Dermis microvascular lymphatic vessel endothelial cell (primary cell): ENCODE results near the gene PARD3. TPM values are rescaled to one million over a fixed set of nuclear protein-coding genes. Genes with fewer than 3 reads are reported as not detected.

Source experiments
- DNase-seq, 2 donors: peaks; one replicate each; pipeline versions ENCODE4 v3.0.0 to v3.0.0-alpha.2; 2010; ENCODE audit warnings: low read depth in 2 of 2
- total RNA-seq: library from RNA; depleted of rRNA; stranded (reverse); fragments of >200 nt; gene quantifications from 2 replicates; pipeline ENCODE4 v1.2.1, GENCODE V29; 2014

Gene PARD3
- total RNA-seq, 1 donor from 2014 or later: 22.6 TPM

DNA sequence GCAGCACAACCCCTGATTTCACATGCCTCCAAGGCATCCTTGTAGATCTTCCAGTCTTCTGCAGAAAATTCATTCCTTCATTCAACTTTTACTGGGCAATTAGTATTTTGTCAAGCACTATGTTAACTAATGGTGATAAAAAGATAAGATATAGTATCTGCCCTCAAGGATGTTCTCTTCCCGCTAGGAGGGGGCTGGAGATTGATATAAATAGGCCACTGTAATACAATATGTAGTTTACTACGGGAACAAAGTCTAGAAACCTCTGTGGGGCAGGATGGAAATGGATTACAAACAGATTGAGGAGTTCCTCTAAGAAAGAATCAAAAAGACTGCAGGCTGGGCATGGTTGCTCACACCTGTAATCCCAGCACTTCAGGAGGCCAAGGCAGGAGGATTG, 10.3 kb upstream of the PARD3 start:
- DNase-seq: no peak

DNA sequence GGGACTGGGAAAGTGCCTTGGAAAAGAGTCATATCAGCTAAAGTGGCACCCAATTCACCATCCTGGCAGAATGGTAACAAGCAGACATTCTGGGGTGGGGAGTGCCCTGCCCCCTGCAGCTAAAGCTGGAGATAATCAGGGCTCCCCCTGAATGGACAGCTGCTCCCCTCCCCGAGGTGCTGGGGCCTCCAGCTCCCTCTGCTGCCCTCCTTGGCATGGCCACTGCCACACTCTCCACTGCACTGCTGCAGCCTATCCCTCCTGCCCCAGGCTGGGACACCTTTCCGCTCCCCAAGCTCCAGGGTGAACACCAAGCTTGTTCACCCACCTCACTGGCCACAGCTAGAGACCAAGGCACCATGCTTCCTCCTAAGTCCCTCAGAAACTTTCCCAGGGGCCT, 9.8 kb upstream of the PARD3 start:
- DNase-seq: peak in 1 of 2 donors; percentile 21

- DNase-seq: no peak
These were observed 6.8 kb upstream of the PARD3 start for GRCh38 chr10:34821587-34822585.

GRCh38 chr10:34817586-34817985, 2.5 kb upstream of the PARD3 start:
- no peak for DNase-seq

GRCh38 chr10:34817054-34817453, 2.0 kb upstream of the PARD3 start:
- no peak for DNase-seq

DNA sequence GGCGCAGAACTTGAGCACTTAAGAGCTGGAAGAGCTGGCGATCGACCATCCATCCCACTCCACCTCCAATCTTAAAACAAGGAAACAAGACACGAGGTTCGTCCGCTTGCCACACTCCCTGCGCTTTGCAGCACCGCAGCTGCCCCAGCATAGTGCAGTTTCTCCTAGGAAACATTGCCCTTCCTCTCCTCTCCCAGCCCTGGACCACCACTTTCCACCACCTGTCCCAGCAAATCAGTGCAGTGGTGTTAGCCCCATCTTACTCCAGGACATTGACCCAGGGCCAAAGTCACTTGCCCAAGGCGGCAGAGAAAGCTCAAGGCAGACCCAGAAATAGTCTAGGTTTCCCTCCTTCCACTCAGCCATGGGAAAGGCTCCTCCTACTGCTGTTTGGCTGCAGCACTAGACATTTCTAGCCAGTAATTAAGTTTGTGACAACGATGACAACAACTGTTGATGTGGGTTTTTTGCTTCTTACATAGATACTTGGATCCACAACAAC, 1.5 kb upstream of the PARD3 start:
- DNase-seq: peak in 1 of 2 donors; percentile 22

DNA sequence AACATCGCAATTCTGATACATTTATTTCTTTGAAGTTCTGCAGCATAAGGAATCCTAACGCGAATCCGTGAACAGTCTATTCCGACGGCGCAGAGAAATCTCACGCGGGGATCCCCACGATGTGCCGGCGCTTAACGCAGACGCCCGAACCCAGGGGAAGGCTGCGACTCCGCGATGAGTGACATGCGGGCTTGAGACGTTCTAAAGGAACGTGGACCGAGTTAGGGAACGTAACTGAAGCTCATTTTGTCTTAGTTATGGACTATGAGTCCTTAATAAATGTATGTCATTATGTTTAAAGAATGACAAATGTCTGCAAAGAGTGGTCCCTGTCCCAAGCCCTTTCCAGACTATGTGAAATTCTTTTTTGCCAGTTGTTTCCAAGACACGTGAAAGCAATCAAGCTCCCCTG, 995 bp upstream of the PARD3 start:
- peak in 1 of 2 donors; percentile 7 for DNase-seq

- no peak for DNase-seq
These were observed 247 bp downstream of the PARD3 start for GRCh38 chr10:34814913-34815184.

- peak in 1 of 2 donors; percentile 67 for DNase-seq
These were observed 728 bp downstream of the PARD3 start for GRCh38 chr10:34814223-34814912.

DNA sequence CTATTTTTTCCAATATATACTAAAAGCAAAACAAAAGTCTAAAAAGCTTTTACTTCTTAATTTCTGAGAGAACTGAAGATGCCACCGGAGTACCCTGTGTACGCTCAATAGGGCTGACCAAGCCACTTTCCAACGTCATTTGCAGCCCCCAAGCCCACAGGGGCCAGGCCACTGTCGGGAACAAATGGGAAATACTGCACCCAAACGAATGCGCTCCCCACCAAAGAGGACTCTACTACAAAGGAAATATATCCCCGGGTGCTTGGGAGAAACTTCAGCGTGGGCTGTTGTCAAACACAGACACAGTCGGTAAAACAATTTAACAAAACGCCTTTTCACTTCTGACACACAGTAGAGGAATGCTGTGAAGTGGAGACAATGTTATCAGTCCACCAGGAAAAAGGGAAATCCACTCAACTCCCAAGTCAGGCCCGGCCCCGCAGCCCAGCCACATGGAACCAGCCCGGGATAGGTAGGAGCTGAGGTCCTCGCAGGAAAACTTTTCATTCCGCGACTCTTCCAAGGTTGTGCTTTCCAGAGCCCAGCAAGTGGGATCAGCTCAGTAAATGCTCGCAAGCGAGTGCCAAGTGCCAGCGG, 1.4 kb downstream of the PARD3 start:
- DNase-seq: peak in 1 of 2 donors; percentile 58

- DNase-seq: no peak
These were observed 2.3 kb downstream of the PARD3 start for GRCh38 chr10:34812771-34813170.

DNA sequence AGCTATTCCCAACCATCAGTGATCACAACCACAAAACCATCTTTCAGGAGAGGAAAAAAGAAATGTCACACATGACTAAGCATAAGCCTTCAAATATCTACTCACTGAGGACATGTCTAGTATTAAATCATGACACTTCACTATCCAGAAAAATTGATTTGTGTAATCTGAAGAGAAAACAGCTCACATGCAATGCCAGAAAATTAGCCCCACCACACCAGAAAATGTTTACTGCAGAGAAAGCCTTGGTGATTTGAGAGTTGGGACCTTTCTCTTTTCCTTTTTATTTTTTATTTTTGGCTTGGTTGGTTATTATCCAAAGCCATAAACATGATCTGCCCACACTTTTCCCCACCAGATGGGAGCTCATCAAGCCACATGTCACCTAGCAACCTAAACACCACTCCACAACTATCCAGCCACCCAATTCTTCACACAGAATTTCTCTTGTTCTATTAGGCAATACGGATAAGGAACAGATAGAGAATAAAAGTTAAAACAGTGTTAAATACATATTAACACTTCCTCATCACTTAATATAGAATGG, 3.1 kb downstream of the PARD3 start:
- no peak for DNase-seq

DNA sequence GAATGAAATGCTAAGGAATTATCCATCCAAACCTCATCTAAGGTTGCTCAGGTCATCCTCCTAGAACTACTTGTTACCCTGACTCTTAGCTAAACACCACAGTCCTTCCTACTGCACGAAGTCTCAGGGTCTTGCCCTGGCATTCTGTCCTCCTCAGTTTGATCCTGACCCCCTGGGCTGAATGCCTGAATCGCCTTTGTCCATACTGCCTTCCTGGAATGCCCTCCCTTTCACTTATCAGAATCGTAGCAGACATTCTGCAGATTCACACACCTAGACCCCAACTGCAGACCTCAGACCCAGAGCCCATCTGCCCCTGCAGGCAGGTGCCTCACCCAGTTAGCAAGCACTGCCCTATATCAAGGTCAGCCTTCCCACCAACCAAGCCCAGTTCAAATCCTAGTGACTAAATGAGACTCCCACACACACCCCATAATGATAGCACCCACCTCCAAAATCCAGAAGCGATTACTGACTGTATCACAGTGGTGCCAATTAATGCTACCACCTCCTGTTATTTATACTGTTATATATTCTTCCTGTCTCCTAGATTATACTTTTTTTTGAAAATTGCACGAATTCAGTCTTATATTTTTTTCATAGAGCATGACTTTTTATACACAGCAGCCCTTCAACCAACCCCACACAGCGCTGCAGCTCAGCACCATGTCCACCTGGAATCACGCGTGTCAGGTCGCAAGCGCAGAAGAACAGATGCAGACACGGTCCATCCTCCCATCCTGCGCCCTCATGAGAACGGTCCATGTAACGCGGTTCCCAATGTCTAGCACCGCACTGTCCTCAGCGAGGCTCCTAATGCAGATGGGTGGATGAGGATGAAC, 3.7 kb downstream of the PARD3 start:
- DNase-seq: no peak

- no peak for DNase-seq
These were observed 5.3 kb downstream of the PARD3 start for GRCh38 chr10:34809796-34810195.

DNA sequence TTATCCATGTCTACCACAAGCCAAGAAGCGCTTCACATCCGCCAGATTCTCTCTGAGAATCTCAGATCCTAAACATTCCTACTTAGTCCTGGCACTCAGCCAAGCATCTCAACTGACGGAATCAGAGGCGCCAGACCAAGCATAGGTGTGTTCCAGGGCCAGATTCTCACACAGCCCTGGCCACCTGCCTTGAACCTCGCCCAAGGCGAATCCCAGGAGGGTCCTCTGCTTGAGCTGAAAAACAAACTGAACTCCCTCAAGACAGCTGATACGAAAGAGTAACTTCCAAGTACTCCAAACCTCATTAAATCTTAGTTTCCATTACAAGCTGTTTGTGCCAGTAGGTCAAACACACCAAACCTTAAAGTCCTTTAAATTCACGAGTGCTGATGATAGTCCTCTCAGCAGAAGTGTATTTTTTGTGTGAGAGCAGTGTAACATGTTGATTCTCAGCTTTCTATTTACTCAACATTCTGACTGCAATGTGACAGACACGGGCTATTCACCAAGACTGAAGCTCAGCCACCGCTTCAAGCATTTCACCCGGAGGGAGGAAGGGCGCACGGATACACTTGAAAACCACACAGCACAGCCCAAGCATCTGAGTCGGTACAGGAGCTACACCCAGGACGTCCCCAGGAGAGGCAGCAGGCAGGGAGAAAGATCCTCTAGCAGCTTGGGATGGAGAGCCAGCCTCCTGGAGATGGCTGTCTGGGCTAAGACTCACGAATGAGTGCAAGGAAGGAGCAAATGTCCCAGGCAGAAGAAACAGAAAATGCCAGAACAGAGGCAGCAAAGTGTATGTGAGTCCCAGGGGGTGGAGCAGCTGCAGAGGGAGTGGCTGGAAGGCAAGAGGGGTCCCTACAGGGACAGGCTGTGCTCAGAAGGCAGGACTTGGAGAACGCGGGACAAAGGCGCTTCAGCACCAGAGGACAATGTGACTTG, 6.0 kb downstream of the PARD3 start:
- no peak for DNase-seq

DNA sequence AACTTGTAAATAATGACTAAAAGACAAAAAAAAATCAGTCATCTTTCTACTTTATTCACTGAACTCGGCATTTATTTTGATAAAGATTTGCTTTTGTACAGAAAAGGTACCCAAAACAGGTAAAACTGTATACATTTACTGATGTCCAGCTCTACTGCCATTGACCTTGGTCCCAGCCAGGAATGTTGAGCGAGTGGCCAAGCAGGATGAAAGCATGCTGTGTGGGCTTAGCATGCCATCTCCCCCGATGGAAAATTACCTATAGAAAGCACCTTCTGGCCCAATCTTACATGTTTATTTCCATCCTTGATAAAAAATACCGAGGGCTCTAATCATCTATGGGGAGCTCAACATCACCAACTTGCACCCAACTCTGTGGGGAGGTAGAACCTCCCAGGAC, 6.8 kb downstream of the PARD3 start:
- DNase-seq: no peak

GRCh38 chr10:34804306-34804705, 10.8 kb downstream of the PARD3 start:
- DNase-seq: peak in 1 of 2 donors; percentile 16

DNA sequence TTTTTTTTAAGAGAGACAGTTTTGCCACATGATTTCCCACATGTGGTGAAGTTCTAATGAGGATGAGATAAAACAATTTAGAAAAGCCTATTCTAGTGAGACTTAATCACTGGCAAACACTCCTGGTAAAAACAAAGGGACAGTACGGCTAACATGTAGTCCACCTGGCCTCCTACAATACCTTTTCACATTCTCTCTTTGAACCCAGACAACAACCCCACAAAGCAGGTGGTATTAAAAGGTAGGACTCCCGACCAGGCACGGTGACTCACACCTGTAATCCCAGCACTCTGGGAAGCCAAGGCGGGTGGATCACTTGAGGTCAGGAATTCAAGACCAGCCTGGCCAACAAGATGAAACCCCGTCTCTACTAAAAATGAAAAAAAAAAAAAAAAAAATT, 12.4 kb downstream of the PARD3 start:
- no peak for DNase-seq

DNA sequence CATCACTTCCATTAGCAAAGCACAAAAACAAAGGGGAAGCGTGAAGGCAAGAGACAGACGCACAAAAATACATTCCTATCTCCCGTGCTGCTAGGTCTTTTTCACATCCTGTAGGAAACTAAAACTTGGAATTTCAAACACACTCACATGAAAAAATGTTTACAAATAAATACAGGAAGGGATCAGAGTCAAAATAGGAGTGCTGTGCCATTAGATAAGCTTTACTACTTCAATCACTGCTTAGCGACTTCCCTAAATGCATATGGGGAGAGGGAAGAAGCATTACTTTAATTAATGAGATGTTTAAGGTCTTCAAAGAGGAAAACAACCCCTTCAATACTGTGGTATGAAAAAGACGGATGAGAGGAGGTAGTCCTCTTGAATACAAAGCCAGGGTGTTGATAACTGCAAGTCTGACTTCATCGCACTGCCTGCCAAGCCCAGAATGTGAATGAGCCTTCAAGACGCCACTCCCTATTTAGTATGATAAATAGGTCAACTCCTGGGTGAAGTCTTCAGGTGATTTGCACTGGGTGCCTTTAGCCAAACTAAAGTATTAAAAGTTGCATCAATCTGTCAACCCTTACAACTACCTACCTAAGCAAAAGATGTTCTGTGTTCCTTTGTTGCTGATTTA, 13.9 kb downstream of the PARD3 start:
- peak; percentile 41 to 44 for DNase-seq
